Peyer's patch (tissue), 4 donors: ENCODE measurements around the gene PATJ.

ENCODE experiments used
- POLR2A ChIP-seq, 2 donors: fragments of 450-650 bp; IDR thresholded peaks; one replicate each; pipeline ENCODE4 v1.5.1; 2017; ENCODE audit warnings: antibody characterized with exemption in 2 of 2, mild to moderate bottlenecking in 2 of 2, moderate library complexity in 2 of 2
- TF ChIP-seq, protein P1 (sequence below), 6 experiments: fragments of 450-650 bp in 4 of 6; fragments of 200-600 bp in 2 of 6; sonication (generic) in 1 of 6; IDR thresholded peaks; one replicate each; pipeline ENCODE4 v1.5.1; 2017 to 2019; ENCODE audit warnings: antibody characterized with exemption in 6 of 6, mild to moderate bottlenecking in 3 of 6, moderate library complexity in 1 of 6

GRCh38 chr1:61748566-61748965 lies 6.3 kb downstream of the PATJ start:
- TF ChIP-seq, protein P1, sequence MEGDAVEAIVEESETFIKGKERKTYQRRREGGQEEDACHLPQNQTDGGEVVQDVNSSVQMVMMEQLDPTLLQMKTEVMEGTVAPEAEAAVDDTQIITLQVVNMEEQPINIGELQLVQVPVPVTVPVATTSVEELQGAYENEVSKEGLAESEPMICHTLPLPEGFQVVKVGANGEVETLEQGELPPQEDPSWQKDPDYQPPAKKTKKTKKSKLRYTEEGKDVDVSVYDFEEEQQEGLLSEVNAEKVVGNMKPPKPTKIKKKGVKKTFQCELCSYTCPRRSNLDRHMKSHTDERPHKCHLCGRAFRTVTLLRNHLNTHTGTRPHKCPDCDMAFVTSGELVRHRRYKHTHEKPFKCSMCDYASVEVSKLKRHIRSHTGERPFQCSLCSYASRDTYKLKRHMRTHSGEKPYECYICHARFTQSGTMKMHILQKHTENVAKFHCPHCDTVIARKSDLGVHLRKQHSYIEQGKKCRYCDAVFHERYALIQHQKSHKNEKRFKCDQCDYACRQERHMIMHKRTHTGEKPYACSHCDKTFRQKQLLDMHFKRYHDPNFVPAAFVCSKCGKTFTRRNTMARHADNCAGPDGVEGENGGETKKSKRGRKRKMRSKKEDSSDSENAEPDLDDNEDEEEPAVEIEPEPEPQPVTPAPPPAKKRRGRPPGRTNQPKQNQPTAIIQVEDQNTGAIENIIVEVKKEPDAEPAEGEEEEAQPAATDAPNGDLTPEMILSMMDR (IDR thresholded peaks at IDR 0.05): no peak
- no peak for TF ChIP-seq POLR2A (IDR thresholded peaks at IDR 0.05)
